SK-N-MC (cell line): Measurements from ENCODE around the gene PDE9A.

ENCODE experiments used
- DNase-seq: peaks from one replicate; pipeline ENCODE4 v3.0.0-alpha.2; 2011; ENCODE audit warnings: low read depth, low spot score
- H3K27ac ChIP-seq: fragments of 200-600 bp; sonication (generic); 2 replicates; pipeline ENCODE4 v1.5.1; 2016; ENCODE audit warnings: mixed run types
- H3K36me3 ChIP-seq: fragments of 200-600 bp; sonication (generic); 2 replicates; pipeline ENCODE4 v1.6.1; 2017; ENCODE audit warnings: antibody characterized with exemption, low read length, mixed read lengths; ENCODE audit not compliant: insufficient read depth
- H3K4me3 ChIP-seq: fragments of 200-600 bp; sonication (generic); 2 replicates; pipeline ENCODE4 v1.5.1; 2016
- H3K9ac ChIP-seq: fragments of 200-600 bp; sonication (generic); 2 replicates; pipeline ENCODE4 v1.8.0; 2017; ENCODE audit warnings: mixed run types, mixed read lengths; ENCODE audit not compliant: insufficient read length
- H3K9me3 ChIP-seq: fragments of 200-600 bp; sonication (generic); 2 replicates; pipeline ENCODE4 v1.6.1; 2017; ENCODE audit warnings: low read depth, mild to moderate bottlenecking, antibody characterized with exemption, low read length, moderate library complexity, mixed read lengths
- EZH2 ChIP-seq: fragments of 200-600 bp; sonication (generic); IDR thresholded peaks from one replicate; pipeline ENCODE4 v1.6.1; 2017; ENCODE audit warnings: antibody characterized with exemption
- FOXP2 ChIP-seq: optimal IDR thresholded peaks from 2 replicates; pipeline ENCODE3; 2011; ENCODE audit warnings: mild to moderate bottlenecking, moderate library complexity; ENCODE audit not compliant: insufficient read depth; ENCODE audit errors: extremely low read length, control extremely low read depth
- POLR2AphosphoS5 ChIP-seq: IDR thresholded peaks from 2 replicates; pipeline ENCODE4 v1.6.1; 2012; ENCODE audit warnings: mild to moderate bottlenecking, low read depth, low read length, borderline replicate concordance

Gene PDE9A

GRCh38 chr21:42818328-42818749 is 164.9 kb downstream of the PDE9A start:
- Histone ChIP-seq H3K9me3 (peaks cover 3% of the 10 kb centered on the region; the same call in 1 of the 2 replicates), H3K27ac (no peak overlapping the region), H3K4me3 (no peak overlapping the region), H3K36me3 (no peaks in the 10 kb centered on the region), H3K9ac (no peak overlapping the region)
- DNase-seq = no peak
- TF ChIP-seq EZH2 = no peak
- no peak for TF ChIP-seq FOXP2
- TF ChIP-seq POLR2AphosphoS5 = no peak

GRCh38 chr21:42819861-42820615 is 166.6 kb downstream of the PDE9A start:
- DNase-seq = no peak
- TF ChIP-seq EZH2 (no peak), FOXP2 (no peak), POLR2AphosphoS5 (no peak)
- no peak overlapping the region for H3K27ac ChIP-seq
- 0 out of 2 replicates have a peak, but pooled peaks cover 3% of the 10 kb centered on the region for H3K9me3 ChIP-seq
- no peak overlapping the region for H3K4me3 ChIP-seq
- H3K36me3 ChIP-seq = no peaks in the 10 kb centered on the region
- no peak overlapping the region for H3K9ac ChIP-seq

- DNase-seq = no peak
Observed at GRCh38 chr21:42820616-42821465, 167.4 kb downstream of the PDE9A start.

More at GRCh38 chr21:42820616-42821465, 167.4 kb downstream of the PDE9A start:
- Histone ChIP-seq H3K4me3 (no peak overlapping the region), H3K27ac (no peak overlapping the region), H3K9me3 (0 out of 2 replicates have a peak, but pooled peaks cover 3% of the 10 kb centered on the region), H3K36me3 (no peaks in the 10 kb centered on the region), H3K9ac (no peak overlapping the region)
- TF ChIP-seq EZH2 (no peak), FOXP2 (no peak), POLR2AphosphoS5 (no peak)
